Stimulated activated CD4-positive, alpha-beta T cell treated with anti-CD3 and anti-CD28 coated beads, Interleukin-2, amount 100 ng/mL, for 48 hours (primary cell): ENCODE results near the gene AR.

Source experiments
- DNase-seq, 2 donors: peaks; one replicate each; pipeline ENCODE4 v3.0.0-alpha.2; 2020

The AR gene, protein sequence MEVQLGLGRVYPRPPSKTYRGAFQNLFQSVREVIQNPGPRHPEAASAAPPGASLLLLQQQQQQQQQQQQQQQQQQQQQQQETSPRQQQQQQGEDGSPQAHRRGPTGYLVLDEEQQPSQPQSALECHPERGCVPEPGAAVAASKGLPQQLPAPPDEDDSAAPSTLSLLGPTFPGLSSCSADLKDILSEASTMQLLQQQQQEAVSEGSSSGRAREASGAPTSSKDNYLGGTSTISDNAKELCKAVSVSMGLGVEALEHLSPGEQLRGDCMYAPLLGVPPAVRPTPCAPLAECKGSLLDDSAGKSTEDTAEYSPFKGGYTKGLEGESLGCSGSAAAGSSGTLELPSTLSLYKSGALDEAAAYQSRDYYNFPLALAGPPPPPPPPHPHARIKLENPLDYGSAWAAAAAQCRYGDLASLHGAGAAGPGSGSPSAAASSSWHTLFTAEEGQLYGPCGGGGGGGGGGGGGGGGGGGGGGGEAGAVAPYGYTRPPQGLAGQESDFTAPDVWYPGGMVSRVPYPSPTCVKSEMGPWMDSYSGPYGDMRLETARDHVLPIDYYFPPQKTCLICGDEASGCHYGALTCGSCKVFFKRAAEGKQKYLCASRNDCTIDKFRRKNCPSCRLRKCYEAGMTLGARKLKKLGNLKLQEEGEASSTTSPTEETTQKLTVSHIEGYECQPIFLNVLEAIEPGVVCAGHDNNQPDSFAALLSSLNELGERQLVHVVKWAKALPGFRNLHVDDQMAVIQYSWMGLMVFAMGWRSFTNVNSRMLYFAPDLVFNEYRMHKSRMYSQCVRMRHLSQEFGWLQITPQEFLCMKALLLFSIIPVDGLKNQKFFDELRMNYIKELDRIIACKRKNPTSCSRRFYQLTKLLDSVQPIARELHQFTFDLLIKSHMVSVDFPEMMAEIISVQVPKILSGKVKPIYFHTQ

DNA sequence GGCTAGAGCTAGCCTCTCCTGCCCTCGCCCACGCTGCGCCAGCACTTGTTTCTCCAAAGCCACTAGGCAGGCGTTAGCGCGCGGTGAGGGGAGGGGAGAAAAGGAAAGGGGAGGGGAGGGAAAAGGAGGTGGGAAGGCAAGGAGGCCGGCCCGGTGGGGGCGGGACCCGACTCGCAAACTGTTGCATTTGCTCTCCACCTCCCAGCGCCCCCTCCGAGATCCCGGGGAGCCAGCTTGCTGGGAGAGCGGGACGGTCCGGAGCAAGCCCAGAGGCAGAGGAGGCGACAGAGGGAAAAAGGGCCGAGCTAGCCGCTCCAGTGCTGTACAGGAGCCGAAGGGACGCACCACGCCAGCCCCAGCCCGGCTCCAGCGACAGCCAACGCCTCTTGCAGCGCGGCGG is at the start of gene AR:
TSS of gene AR (plus strand) at position 204 of the 400 bp plus-strand sequence. CDS start 1,126 bp downstream, outside the sequence.
- no peak for DNase-seq

GRCh38 chrX:67500617-67501016 is 43.2 kb upstream of the AR start:
- DNase-seq, result no peak

DNA sequence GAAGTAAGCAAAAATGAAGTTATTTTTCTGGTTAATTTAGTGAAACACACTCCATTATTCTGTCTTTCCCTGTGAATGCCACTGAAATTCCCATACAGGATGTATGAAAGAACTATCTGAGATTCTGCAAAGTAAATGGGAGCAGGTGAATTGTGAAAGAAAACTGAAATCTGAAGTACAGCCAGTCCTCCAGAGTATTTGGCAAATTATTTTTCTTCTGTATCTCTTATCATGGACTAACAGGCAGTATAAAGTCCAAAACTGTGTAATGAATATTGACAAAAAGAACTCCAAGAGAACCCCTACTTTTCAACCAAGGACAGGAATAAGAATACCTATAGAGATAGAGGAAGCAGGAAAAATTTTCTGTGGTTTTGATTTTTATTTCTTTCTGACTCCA is 40.8 kb upstream of the AR start:
- no peak for DNase-seq

- DNase-seq, result no peak
These were observed 40.4 kb upstream of the AR start for GRCh38 chrX:67503453-67503852.

GRCh38 chrX:67520671-67521070 is 23.1 kb upstream of the AR start:
- DNase-seq, result no peak

DNA sequence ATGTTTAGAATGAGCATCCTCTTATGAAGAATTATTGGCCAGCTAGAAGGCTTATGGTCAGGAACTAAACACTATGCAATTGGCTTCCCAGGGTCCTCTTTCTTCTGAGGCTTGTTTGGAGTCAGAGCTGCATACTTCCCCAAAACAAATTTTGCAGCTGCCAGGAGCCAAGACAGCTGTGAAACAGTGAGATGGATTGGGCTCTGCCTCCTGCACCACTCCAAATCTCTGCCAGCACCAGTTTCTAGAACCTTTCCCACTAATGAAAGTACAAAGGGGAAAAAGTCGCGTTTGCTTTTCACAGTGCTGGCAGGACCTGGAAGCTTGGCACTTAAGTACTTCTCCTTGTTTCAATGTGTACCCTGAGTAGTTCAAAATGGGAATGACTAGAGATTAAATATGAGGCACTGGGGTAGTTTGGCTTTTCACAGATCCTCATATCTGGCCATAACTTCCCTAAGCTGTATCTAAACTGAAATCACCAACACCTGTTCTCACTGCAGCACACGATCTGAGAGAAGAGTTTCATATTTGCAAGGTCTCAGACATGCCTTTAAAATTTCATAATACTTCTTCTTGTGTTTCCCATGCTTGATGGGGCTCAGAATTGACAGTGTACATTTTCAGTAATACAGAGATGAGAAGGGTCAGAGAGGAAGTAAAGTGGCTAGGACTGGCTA is 20.7 kb upstream of the AR start:
- no peak for DNase-seq

DNA sequence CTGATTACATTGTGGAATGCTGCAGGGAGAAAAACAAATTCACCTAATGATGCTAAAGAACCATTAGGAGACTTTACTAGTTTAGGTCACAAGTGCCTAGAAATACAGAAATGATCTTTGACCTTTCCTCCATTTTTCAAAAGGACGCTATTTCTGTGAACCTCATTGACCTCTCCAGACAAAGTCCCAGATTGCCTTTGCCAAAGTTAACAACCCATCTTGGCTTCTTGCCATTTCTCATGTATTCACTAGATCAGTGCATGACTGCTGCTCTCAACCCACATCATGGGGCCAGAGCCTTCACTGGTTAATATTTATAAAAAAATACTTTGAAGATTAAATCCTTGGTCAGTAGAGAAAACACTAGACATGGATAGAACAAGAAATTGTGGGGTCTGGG is 19.9 kb upstream of the AR start:
- DNase-seq, result no peak

DNA sequence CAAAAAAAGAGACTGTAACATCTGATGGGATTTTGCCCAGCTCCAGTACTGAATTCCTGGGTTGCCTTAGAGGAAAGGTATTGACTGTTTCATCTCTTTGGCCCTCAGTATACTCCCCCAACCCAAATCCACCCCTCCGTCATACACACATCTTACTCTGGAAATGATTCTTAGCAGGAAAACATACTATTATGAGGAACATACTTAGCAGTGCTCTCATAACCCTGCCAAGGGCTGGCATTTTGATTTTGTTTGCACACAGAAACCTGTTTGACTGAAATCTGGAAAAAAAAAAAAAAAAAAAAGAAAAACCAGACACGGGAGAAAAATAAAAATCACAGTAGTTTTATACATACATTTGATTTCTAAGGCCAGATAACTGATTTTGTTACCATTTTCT is 19.4 kb upstream of the AR start:
- DNase-seq, result no peak

GRCh38 chrX:67524950-67525691 is 18.7 kb upstream of the AR start:
- no peak for DNase-seq

DNA sequence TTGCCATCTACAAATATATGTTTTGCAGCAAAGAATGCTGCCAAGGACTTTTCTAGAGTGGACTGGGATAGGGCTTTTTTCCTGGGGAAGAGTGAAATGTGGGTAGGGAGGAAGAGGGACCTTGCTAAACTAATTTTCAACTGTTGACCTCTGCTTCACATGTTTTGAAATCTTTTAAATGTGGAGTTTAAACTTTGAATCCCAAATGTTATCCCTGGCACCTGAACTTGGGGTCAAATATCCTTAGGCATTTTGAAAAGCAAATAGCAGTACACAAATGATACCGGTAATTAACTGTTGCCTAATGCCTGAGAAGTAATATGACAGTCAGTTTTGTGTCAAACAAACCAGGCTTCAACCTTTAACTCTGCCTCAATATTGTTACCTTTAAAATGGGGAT is 7.3 kb upstream of the AR start:
- no peak for DNase-seq

GRCh38 chrX:67538383-67538782 is 5.4 kb upstream of the AR start:
- no peak for DNase-seq

DNA sequence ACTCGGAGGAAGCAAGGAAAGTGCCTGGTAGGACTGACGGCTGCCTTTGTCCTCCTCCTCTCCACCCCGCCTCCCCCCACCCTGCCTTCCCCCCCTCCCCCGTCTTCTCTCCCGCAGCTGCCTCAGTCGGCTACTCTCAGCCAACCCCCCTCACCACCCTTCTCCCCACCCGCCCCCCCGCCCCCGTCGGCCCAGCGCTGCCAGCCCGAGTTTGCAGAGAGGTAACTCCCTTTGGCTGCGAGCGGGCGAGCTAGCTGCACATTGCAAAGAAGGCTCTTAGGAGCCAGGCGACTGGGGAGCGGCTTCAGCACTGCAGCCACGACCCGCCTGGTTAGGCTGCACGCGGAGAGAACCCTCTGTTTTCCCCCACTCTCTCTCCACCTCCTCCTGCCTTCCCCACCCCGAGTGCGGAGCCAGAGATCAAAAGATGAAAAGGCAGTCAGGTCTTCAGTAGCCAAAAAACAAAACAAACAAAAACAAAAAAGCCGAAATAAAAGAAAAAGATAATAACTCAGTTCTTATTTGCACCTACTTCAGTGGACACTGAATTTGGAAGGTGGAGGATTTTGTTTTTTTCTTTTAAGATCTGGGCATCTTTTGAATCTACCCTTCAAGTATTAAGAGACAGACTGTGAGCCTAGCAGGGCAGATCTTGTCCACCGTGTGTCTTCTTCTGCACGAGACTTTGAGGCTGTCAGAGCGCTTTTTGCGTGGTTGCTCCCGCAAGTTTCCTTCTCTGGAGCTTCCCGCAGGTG is 637 bp downstream of the AR start:
- no peak for DNase-seq

DNA sequence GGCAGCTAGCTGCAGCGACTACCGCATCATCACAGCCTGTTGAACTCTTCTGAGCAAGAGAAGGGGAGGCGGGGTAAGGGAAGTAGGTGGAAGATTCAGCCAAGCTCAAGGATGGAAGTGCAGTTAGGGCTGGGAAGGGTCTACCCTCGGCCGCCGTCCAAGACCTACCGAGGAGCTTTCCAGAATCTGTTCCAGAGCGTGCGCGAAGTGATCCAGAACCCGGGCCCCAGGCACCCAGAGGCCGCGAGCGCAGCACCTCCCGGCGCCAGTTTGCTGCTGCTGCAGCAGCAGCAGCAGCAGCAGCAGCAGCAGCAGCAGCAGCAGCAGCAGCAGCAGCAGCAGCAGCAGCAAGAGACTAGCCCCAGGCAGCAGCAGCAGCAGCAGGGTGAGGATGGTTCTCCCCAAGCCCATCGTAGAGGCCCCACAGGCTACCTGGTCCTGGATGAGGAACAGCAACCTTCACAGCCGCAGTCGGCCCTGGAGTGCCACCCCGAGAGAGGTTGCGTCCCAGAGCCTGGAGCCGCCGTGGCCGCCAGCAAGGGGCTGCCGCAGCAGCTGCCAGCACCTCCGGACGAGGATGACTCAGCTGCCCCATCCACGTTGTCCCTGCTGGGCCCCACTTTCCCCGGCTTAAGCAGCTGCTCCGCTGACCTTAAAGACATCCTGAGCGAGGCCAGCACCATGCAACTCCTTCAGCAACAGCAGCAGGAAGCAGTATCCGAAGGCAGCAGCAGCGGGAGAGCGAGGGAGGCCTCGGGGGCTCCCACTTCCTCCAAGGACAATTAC is 1.4 kb downstream of the AR start:
- no peak for DNase-seq

GRCh38 chrX:67545893-67546495 is 2.2 kb downstream of the AR start:
- DNase-seq, result no peak

DNA sequence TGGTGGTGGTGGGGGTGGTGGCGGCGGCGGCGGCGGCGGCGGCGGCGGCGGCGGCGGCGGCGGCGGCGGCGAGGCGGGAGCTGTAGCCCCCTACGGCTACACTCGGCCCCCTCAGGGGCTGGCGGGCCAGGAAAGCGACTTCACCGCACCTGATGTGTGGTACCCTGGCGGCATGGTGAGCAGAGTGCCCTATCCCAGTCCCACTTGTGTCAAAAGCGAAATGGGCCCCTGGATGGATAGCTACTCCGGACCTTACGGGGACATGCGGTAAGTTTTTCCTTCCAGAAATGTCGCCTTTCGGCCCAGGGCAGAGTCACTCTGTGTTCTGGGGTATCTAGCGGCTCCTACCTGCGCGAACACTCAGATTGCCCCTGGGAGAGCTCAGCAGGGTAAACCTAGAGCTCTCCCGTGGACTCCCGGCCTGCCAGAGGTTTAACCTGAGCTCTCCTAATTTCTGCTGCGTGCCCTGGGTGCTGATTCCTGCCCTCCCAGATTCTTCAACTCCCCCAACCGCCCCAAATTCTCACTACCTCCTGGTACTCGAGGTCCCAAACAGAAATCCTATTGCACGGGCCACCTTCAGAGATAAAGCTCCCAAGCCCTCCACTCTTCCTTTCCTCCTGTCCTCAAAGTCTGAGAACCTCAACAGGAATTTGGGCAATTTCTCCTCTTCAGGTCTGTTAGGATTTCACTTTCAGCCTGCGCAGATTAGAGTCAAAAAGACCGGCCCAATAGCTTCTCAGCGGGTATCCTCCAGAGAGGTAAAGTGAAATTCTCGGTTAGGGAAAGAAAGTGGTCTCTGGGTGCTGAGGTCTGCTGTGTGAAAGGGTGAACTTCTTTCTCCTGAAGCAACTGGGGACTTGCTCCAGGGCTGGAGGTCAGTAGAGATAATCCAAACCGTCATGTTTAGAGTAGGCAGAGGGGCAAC is 2.9 kb downstream of the AR start:
- DNase-seq, result no peak

- DNase-seq, result peak in 1 of 2 donors; percentile 26
These were observed 11.9 kb downstream of the AR start for GRCh38 chrX:67555578-67556203.

DNA sequence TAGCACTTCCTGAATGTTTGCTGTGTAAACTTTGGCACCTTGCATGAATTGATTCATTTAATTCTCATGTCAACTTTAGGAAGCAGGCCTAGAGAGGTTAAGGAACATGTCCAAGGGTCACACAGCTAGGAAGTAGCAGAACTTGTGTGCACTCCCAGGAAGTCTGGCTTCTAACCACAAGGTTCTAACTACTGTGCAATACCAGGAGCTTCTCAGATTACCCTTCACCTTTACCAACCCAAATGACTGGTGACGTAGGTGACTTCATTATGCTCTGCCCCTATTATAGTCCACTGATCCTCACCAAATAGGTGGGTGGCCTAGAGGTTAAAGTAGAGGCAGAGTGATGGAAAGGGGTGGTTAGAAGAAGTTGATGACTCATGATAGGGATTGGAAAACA is 14.4 kb downstream of the AR start:
- no peak for DNase-seq

DNA sequence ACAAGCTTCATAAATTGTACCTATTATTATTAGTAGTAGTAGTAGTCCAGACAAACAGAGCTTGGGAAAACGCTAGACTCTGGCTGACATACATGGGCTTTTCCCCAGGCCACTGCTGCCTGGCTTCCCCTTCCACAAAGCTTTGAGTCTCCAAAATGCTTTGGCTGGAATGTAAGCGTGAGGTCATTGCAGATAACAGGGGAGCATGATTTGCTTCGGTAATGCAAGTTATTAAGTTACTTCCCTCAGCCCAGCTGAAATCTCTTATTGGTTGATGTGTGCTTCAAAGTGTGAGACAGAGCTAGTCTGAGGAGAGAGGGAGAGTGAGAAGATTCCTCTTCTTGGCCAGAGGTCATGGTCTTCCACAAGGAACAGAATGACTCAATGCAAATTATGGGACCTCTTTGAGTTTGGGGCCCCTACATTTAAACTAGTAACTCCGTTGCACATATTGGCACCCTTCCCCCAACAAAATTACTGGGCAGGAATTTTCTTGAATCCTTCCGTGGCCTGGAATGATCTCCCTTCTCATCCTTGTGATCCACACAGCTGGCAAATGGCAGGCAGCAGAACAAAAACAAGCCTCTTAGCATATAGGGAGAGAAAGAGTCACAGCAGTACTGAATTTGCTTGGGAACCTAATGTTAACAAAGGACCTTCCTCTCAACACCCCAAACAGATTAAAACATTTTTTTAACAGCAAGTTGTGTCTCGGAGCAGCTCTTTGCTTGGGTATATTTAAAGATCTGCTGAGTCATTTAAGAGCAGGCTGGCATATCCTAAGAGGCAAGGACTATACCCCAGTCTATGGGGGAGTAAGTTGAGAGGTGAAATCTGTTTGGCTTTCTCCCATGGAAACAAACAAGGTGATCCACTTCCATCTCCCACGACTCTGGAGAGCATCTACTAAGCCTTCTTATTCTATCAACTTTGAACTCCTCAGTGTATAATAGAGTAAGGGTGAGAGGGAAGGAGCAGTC is 19.9 kb downstream of the AR start:
- no peak for DNase-seq
